OCI-LY1 (cell line): ENCODE measurements around the gene OLA1.

Experiments
- H2AFZ ChIP-seq: fragments of 200-600 bp; sonication (generic), shearing (Covaris generic); 2 replicates; pipeline ENCODE4 v1.6.0; 2014; ENCODE audit warnings: antibody characterized with exemption, mild to moderate bottlenecking, low read length
- H3F3A ChIP-seq: fragments of 200-600 bp; sonication (generic), shearing (Covaris generic); 2 replicates; pipeline ENCODE4 v1.6.0; 2014; ENCODE audit warnings: mild to moderate bottlenecking, antibody characterized with exemption, low read length, moderate library complexity; ENCODE audit not compliant: insufficient read depth
- H3K27ac ChIP-seq: fragments of 200-600 bp; sonication (generic); 2 replicates; pipeline ENCODE4 v1.5.1; 2014; ENCODE audit warnings: low read length, mixed run types, mild to moderate bottlenecking, low read depth; ENCODE audit not compliant: poor library complexity, severe bottlenecking
- H3K27me3 ChIP-seq: fragments of 200-600 bp; sonication (generic); 2 replicates; pipeline ENCODE4 v1.6.0; 2014; ENCODE audit warnings: antibody characterized with exemption, mild to moderate bottlenecking, low read length, moderate library complexity; ENCODE audit not compliant: insufficient read depth
- H3K36me3 ChIP-seq: fragments of 200-600 bp; sonication (generic); 2 replicates; pipeline ENCODE4 v1.6.1; 2014; ENCODE audit warnings: mild to moderate bottlenecking, antibody characterized with exemption, low read length, moderate library complexity, mixed read lengths; ENCODE audit not compliant: insufficient read depth
- H3K4me1 ChIP-seq: fragments of 200-600 bp; sonication (generic); 2 replicates; pipeline ENCODE4 v1.5.1; 2014; ENCODE audit warnings: mild to moderate bottlenecking, low read length, moderate library complexity; ENCODE audit not compliant: insufficient read depth, severe bottlenecking
- H3K4me2 ChIP-seq: fragments of 200-600 bp; sonication (generic), shearing (Covaris generic); 2 replicates; pipeline ENCODE4 v1.6.1; 2014; ENCODE audit warnings: low read length
- H3K4me3 ChIP-seq: fragments of 200-600 bp; sonication (generic); 2 replicates; pipeline ENCODE4 v1.5.1; 2014; ENCODE audit warnings: low read length, low read depth, mild to moderate bottlenecking, mixed read lengths; ENCODE audit not compliant: poor library complexity, severe bottlenecking
- H3K79me2 ChIP-seq: fragments of 200-600 bp; shearing (Covaris generic); 2 replicates; pipeline ENCODE4 v1.6.1; 2016; ENCODE audit warnings: mixed run types, low read length, mixed read lengths; ENCODE audit not compliant: insufficient read depth
- H3K9ac ChIP-seq: fragments of 200-600 bp; sonication (generic), shearing (Covaris generic); 2 replicates; pipeline ENCODE4 v1.6.1; 2014; ENCODE audit warnings: mild to moderate bottlenecking, low read length, mixed read lengths
- H3K9me2 ChIP-seq: fragments of 200-600 bp; sonication (generic), shearing (Covaris generic); 2 replicates; pipeline ENCODE4 v1.6.1; 2014; ENCODE audit warnings: low read depth, mild to moderate bottlenecking, low read length, mixed read lengths
- H3K9me3 ChIP-seq: fragments of 200-600 bp; shearing (Covaris generic); 2 replicates; pipeline ENCODE4 v1.6.1; 2014; ENCODE audit warnings: low read length, mixed read lengths
- H4K20me1 ChIP-seq: fragments of 200-600 bp; sonication (generic), shearing (Covaris generic); 2 replicates; pipeline ENCODE4 v1.6.0; 2016; ENCODE audit warnings: mild to moderate bottlenecking, low read length; ENCODE audit not compliant: insufficient read depth
- CTCF ChIP-seq: fragments of 200-600 bp; sonication (generic), shearing (Covaris generic); IDR thresholded peaks from 2 replicates; pipeline ENCODE4 v1.5.1; 2017; ENCODE audit warnings: mild to moderate bottlenecking, antibody characterized with exemption, low read length, moderate library complexity, mixed read lengths
- EZH2 ChIP-seq: fragments of 200-600 bp; sonication (generic), shearing (Covaris generic); IDR thresholded peaks from 2 replicates; pipeline ENCODE4 v1.8.0; 2017; ENCODE audit warnings: borderline replicate concordance, mixed run types, mild to moderate bottlenecking, antibody characterized with exemption, low read length, moderate library complexity, mixed read lengths

OLA1 gene

GRCh38 chr2:174240097-174240496 lies 8.2 kb downstream of the OLA1 start:
- H2AFZ ChIP-seq: no peak overlapping the region
- peaks cover 94% of the 10 kb centered on the region for H3K79me2 ChIP-seq
- H3K9me2 ChIP-seq: no peaks in the 10 kb centered on the region
- no peaks in the 10 kb centered on the region for H3K9me3 ChIP-seq
- no peak overlapping the region for H3K4me3 ChIP-seq
- peaks cover under 1% of the 10 kb centered on the region for H3K4me1 ChIP-seq
- H4K20me1 ChIP-seq: 0 out of 2 replicates have a peak, but pooled peaks cover 2% of the 10 kb centered on the region
- no peaks in the 10 kb centered on the region for H3F3A ChIP-seq
- peaks cover 44% of the 10 kb centered on the region for H3K36me3 ChIP-seq
- no peaks in the 10 kb centered on the region for H3K27me3 ChIP-seq
- no peak overlapping the region for H3K9ac ChIP-seq
- no peak overlapping the region for H3K4me2 ChIP-seq
- no peak for TF ChIP-seq EZH2
- TF ChIP-seq CTCF: no peak
- no peak overlapping the region for H3K27ac ChIP-seq

- 0 out of 2 replicates have a peak, but pooled peaks cover 2% of the 10 kb centered on the region for H4K20me1 ChIP-seq
- H3K36me3 ChIP-seq: peaks cover 11% of the 10 kb centered on the region; the same call in 1 of the 2 replicates
- H3K9me2 ChIP-seq: no peaks in the 10 kb centered on the region
- peaks cover 95% of the 10 kb centered on the region for H3K79me2 ChIP-seq
- no peak overlapping the region for H3K4me3 ChIP-seq
- no peak overlapping the region for H3K4me2 ChIP-seq
- no peaks in the 10 kb centered on the region for H3K27me3 ChIP-seq
- no peak for TF ChIP-seq CTCF
- no peak for TF ChIP-seq EZH2
- no peak overlapping the region for H2AFZ ChIP-seq
- H3K4me1 ChIP-seq: no peaks in the 10 kb centered on the region
- no peak overlapping the region for H3K27ac ChIP-seq
- H3K9me3 ChIP-seq: no peaks in the 10 kb centered on the region
- H3F3A ChIP-seq: no peaks in the 10 kb centered on the region
- no peak overlapping the region for H3K9ac ChIP-seq
Measured at GRCh38 chr2:174236429-174236828, 11.9 kb downstream of the OLA1 start.

- Histone ChIP-seq H3K4me2 (no peak overlapping the region), H3K27me3 (no peaks in the 10 kb centered on the region), H3K4me3 (no peak overlapping the region), H3K36me3 (peaks cover 8% of the 10 kb centered on the region; the same call in 1 of the 2 replicates), H3K79me2 (peaks cover 95% of the 10 kb centered on the region), H3F3A (no peaks in the 10 kb centered on the region), H3K9me2 (no peaks in the 10 kb centered on the region), H2AFZ (no peak overlapping the region), H3K27ac (no peak overlapping the region), H3K9me3 (no peaks in the 10 kb centered on the region), H3K9ac (no peak overlapping the region), H4K20me1 (0 out of 2 replicates have a peak, but pooled peaks cover 2% of the 10 kb centered on the region), H3K4me1 (no peaks in the 10 kb centered on the region)
- TF ChIP-seq CTCF: no peak
- TF ChIP-seq EZH2: no peak
Measured at GRCh38 chr2:174235680-174236079, 12.7 kb downstream of the OLA1 start.
